ENCODE data around the gene GNGT2. TPM values are rescaled to one million over a fixed set of nuclear protein-coding genes. Genes with fewer than 3 reads are reported as not detected.

The GNGT2 gene
- total and polyA plus RNA-seq, 2 of the 4 experiments (the other 2 are of a cell fraction): 0.18 to 0.79 TPM

DNA sequence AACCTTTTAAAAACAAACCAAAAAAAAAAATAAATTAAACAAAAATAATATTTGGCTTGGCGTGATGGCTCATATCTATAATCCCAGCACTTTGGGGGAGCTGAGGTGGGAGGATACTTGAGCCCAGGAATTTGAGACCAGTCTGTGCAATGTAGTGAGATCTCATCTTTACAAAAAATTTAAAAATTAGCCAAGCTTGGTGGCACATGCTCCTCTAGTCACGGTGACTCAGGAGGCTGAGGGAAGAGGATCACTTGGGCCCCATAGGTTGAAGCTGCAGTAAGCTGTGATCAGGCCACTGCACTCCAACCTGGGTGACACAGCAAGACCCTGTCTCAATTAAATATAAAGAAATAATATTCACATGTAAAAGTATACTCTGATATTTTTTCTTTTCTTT is 12.2 kb downstream of the GNGT2 start:
- H4K5ac ChIP-seq (ENCODE audit: low read depth, low read length): no peak overlapping the region
- no peak overlapping the region for H3K9ac ChIP-seq (ENCODE audit: low read depth, low read length)
- CTCF ChIA-PET: no interaction called here
- H3K79me1 ChIP-seq (ENCODE audit: low read depth in 1 of 2, low read length in 2 of 2): no peaks in the 10 kb centered on the region
- H4K20me1 ChIP-seq (ENCODE audit: insufficient read depth, low read length): no peaks in the 10 kb centered on the region
- no peak overlapping the region for H2BK15ac ChIP-seq (ENCODE audit: low read depth, low read length)
- dilution Hi-C loops (cut with HindIII; ENCODE audit: low sequenced_read_pairs, unreplicated experiment): no loop called here
- H3K18ac ChIP-seq (ENCODE audit: low read depth, low read length): no peak overlapping the region
- H2BK120ac ChIP-seq (ENCODE audit: low read depth, low read length): no peak overlapping the region
- DNase-seq: no peak
- intact Hi-C loops (cut with micrococcal nuclease): loop anchor here (10.0 kb wide), 1 partner anchor 867 kb away; no protein-coding TSS in a partner anchor
- H2AK9ac ChIP-seq (replicated peaks; ENCODE audit: low read depth, low read length, poor library complexity): no peak overlapping the region
- no peak overlapping the region for H3K4me3 ChIP-seq (ENCODE audit: insufficient read depth, low read depth, low read length)
- 0 out of 2 replicates have a peak, but pooled peaks cover 4% of the 10 kb centered on the region for H3K9me1 ChIP-seq (ENCODE audit: insufficient read depth, low read length)
- ATAC-seq (ENCODE audit: low read depth): no peak
- BruUV-seq (replicated peaks): no TSS peak
- H2AK5ac ChIP-seq (ENCODE audit: low read depth, low read length): no peak overlapping the region
- no peaks in the 10 kb centered on the region for H3K4me1 ChIP-seq (ENCODE audit: control insufficient read depth, insufficient read depth, low read length)
- POLR2A ChIA-PET (ENCODE audit: unreplicated experiment): interaction anchor here (0.6 kb wide), 1 partner anchor 61 kb away, joined by 8 read pairs; no protein-coding TSS in a partner anchor
- no peak overlapping the region for H3K4me2 ChIP-seq (ENCODE audit: low read depth, low read length)
- no peaks in the 10 kb centered on the region for H3K9me3 ChIP-seq (ENCODE audit: control insufficient read depth, insufficient read depth, low read length)
- no peak overlapping the region for H3K27ac ChIP-seq (ENCODE audit: insufficient read depth, low read length)
- no peak overlapping the region for H2BK20ac ChIP-seq (ENCODE audit: low read depth, low read length)
- no peak overlapping the region for H3K23ac ChIP-seq (ENCODE audit: low read depth, low read length)
- peaks cover 3% of the 10 kb centered on the region; the same call in 1 of the 2 replicates for H3K27me3 ChIP-seq (ENCODE audit: control insufficient read depth, insufficient read depth, low read length)
- H2BK5ac ChIP-seq (ENCODE audit: low read depth, low read length, poor library complexity, severe bottlenecking): no peak overlapping the region
- in situ Hi-C loops (cut with MboI; ENCODE audit: low sequenced_read_pairs): no loop called here
- H3K56ac ChIP-seq (ENCODE audit: extremely low read depth, insufficient read depth, low read length): no peak overlapping the region
- H3K14ac ChIP-seq (replicated peaks; ENCODE audit: low read depth, low read length): no peak overlapping the region
- H3K36me3 ChIP-seq (ENCODE audit: control insufficient read depth, insufficient read depth, low read length): no peaks in the 10 kb centered on the region
- TF ChIP-seq, protein P1, sequence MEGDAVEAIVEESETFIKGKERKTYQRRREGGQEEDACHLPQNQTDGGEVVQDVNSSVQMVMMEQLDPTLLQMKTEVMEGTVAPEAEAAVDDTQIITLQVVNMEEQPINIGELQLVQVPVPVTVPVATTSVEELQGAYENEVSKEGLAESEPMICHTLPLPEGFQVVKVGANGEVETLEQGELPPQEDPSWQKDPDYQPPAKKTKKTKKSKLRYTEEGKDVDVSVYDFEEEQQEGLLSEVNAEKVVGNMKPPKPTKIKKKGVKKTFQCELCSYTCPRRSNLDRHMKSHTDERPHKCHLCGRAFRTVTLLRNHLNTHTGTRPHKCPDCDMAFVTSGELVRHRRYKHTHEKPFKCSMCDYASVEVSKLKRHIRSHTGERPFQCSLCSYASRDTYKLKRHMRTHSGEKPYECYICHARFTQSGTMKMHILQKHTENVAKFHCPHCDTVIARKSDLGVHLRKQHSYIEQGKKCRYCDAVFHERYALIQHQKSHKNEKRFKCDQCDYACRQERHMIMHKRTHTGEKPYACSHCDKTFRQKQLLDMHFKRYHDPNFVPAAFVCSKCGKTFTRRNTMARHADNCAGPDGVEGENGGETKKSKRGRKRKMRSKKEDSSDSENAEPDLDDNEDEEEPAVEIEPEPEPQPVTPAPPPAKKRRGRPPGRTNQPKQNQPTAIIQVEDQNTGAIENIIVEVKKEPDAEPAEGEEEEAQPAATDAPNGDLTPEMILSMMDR (conservative IDR thresholded peaks at IDR 0.05; ENCODE audit: low read depth, low read length): no peak
- TF ChIP-seq CEBPB (IDR thresholded peaks at IDR 0.05; ENCODE audit: low read depth, low read length) (no peak), CHD1 (IDR thresholded peaks at IDR 0.05; ENCODE audit: low read depth, low read length) (no peak), MAZ (IDR thresholded peaks at IDR 0.05; ENCODE audit: borderline replicate concordance, low read depth, low read length) (no peak), BHLHE40 (IDR thresholded peaks at IDR 0.05; ENCODE audit: low read depth, low read length) (no peak), NFE2L2 (IDR thresholded peaks at IDR 0.05; ENCODE audit: low read depth, low read length) (no peak), MAFK (IDR thresholded peaks at IDR 0.05; ENCODE audit: low read depth, low read length) (no peak), MXI1 (IDR thresholded peaks at IDR 0.05; ENCODE audit: borderline replicate concordance, low read depth, low read length) (no peak), SMC3 (IDR thresholded peaks at IDR 0.05; ENCODE audit: low read depth, low read length) (no peak), FOS (IDR thresholded peaks at IDR 0.05; ENCODE audit: low read depth, low read length) (no peak), RAD21 (IDR thresholded peaks at IDR 0.05; ENCODE audit: low read length) (no peak), RCOR1 (IDR thresholded peaks at IDR 0.05; ENCODE audit: insufficient replicate concordance, low read length) (no peak)
- TF ChIP-seq, protein P2, sequence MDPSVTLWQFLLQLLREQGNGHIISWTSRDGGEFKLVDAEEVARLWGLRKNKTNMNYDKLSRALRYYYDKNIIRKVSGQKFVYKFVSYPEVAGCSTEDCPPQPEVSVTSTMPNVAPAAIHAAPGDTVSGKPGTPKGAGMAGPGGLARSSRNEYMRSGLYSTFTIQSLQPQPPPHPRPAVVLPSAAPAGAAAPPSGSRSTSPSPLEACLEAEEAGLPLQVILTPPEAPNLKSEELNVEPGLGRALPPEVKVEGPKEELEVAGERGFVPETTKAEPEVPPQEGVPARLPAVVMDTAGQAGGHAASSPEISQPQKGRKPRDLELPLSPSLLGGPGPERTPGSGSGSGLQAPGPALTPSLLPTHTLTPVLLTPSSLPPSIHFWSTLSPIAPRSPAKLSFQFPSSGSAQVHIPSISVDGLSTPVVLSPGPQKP (IDR thresholded peaks at IDR 0.05; ENCODE audit: borderline replicate concordance, low read depth, low read length): no peak
- no peak overlapping the region for H4K91ac ChIP-seq (ENCODE audit: insufficient read depth, low read depth, low read length)
- H2AFZ ChIP-seq (replicated peaks; ENCODE audit: low read length, poor library complexity): no peak overlapping the region
- WGBS, 2 experiments (ENCODE audit: extremely low coverage in 2 of 2, insufficient read length in 1 of 2): no CpG with 5 or more reads among the region's 2 CpGs
- no peak overlapping the region for H4K8ac ChIP-seq (ENCODE audit: low read depth in 2 of 2, low read length in 2 of 2)
- no peak overlapping the region for H3K4ac ChIP-seq (ENCODE audit: low read depth, low read length)

Measured in IMR-90 (cell line).